Duodenal mucosa (tissue), 2 donors: ENCODE measurements around the gene NCAPG2.
"Not testable (repeated sequence)": the region's sequence is repeated elsewhere in the genome, so short reads cannot be mapped to it uniquely, and the experiment has no call there.

ENCODE experiments used
- H3K27ac ChIP-seq: one replicate; pipeline ENCODE4 v1.7.0; 2013; ENCODE audit warnings: low read depth, low read length
- H3K27me3 ChIP-seq, 2 donors: one replicate each; pipeline ENCODE4 v1.7.0; 2013; ENCODE audit warnings: low read length in 2 of 2, control low read depth in 1 of 2; ENCODE audit not compliant: insufficient read depth in 2 of 2, control insufficient read depth in 1 of 2
- H3K36me3 ChIP-seq, 2 donors: one replicate each; pipeline ENCODE4 v1.7.0; 2013; ENCODE audit warnings: low read length in 2 of 2, control low read depth in 1 of 2; ENCODE audit not compliant: insufficient read depth in 2 of 2, control insufficient read depth in 1 of 2
- H3K4me1 ChIP-seq, 2 donors: one replicate each; pipeline ENCODE4 v1.7.0; 2013; ENCODE audit warnings: low read length in 2 of 2, control low read depth in 1 of 2; ENCODE audit not compliant: insufficient read depth in 2 of 2, control insufficient read depth in 1 of 2
- H3K4me3 ChIP-seq, 2 donors: one replicate each; pipeline ENCODE4 v1.7.0; 2013; ENCODE audit warnings: low read length in 2 of 2, low read depth in 1 of 2
- H3K9ac ChIP-seq, 2 donors: one replicate each; pipeline ENCODE4 v1.7.0; 2013; ENCODE audit warnings: low read length in 2 of 2, low read depth in 1 of 2
- H3K9me3 ChIP-seq, 2 donors: one replicate each; pipeline ENCODE4 v1.7.0; 2013; ENCODE audit warnings: low read length in 2 of 2, control low read depth in 1 of 2; ENCODE audit not compliant: control insufficient read depth in 1 of 2

The NCAPG2 gene

GRCh38 chr7:158647475-158647792, 57.2 kb downstream of the NCAPG2 start:
- peaks cover 10 to 20% of the 10 kb centered on the region in 2 donors for H3K36me3 ChIP-seq
- H3K27ac ChIP-seq, result no peak overlapping the region

GRCh38 chr7:158646766-158647474, 57.7 kb downstream of the NCAPG2 start:
- H3K4me3 ChIP-seq, result no peak overlapping the region
- no peaks in the 10 kb centered on the region for H3K9me3 ChIP-seq
- H3K27me3 ChIP-seq, result no peaks in the 10 kb centered on the region
- no peaks in the 10 kb centered on the region for H3K4me1 ChIP-seq
- H3K9ac ChIP-seq, result no peak overlapping the region
- no peak overlapping the region for H3K27ac ChIP-seq
- peaks cover 10 to 16% of the 10 kb centered on the region in 2 donors for H3K36me3 ChIP-seq

More at GRCh38 chr7:158647475-158647792, 57.2 kb downstream of the NCAPG2 start:
- H3K4me1 ChIP-seq, result no peaks in the 10 kb centered on the region
- H3K9me3 ChIP-seq, result no peaks in the 10 kb centered on the region
- no peak overlapping the region for H3K4me3 ChIP-seq
- H3K27me3 ChIP-seq, result no peaks in the 10 kb centered on the region
- H3K9ac ChIP-seq, result no peak overlapping the region

GRCh38 chr7:158645842-158646241, 58.8 kb downstream of the NCAPG2 start:
- peaks cover 10 to 13% of the 10 kb centered on the region in 2 donors for H3K36me3 ChIP-seq
- no peaks in the 10 kb centered on the region for H3K4me1 ChIP-seq
- H3K4me3 ChIP-seq, result no peak overlapping the region
- no peaks in the 10 kb centered on the region for H3K9me3 ChIP-seq
- H3K9ac ChIP-seq, result no peak overlapping the region
- H3K27ac ChIP-seq, result no peak overlapping the region
- H3K27me3 ChIP-seq, result no peaks in the 10 kb centered on the region

- H3K9me3 ChIP-seq, result no peaks in the 10 kb centered on the region
- H3K4me3 ChIP-seq, result no peak overlapping the region
- no peak overlapping the region for H3K9ac ChIP-seq
- H3K27ac ChIP-seq, result no peak overlapping the region
- no peaks in the 10 kb centered on the region for H3K4me1 ChIP-seq
- H3K36me3 ChIP-seq, result peaks cover 10 to 17% of the 10 kb centered on the region in 2 donors
- H3K27me3 ChIP-seq, result no peaks in the 10 kb centered on the region
Measured at GRCh38 chr7:158642149-158642548, 62.5 kb downstream of the NCAPG2 start.

DNA sequence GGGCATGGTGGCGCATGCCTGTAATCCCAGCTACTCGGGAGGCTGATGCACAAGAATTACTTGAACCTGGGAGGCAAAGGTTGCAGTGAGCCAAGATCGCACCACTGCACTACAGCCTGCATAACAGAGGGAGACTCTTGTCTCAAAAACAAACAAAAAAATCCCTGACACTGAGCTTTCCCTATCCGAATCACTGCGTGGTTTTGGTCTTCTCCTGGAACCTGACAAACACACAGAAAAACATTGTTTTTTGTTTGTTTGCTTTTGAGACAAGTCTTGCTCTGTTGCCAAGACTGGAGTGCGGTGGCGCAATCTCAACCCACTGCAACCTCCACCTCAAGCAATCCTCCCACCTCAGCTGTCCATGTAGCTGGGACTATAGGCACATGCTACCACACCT, 66.6 kb downstream of the NCAPG2 start:
- Histone ChIP-seq H3K9me3 (no peaks in the 10 kb centered on the region), H3K27ac (no peak overlapping the region), H3K36me3 (peaks cover 0 to 5% of the 10 kb centered on the region in 2 donors), H3K4me1 (no peaks in the 10 kb centered on the region), H3K9ac (no peak overlapping the region), H3K4me3 (no peak overlapping the region), H3K27me3 (no peaks in the 10 kb centered on the region)

- Histone ChIP-seq H3K9me3 (no peaks in the 10 kb centered on the region), H3K36me3 (peaks cover 0 to 7% of the 10 kb centered on the region in 2 donors), H3K27me3 (no peaks in the 10 kb centered on the region), H3K4me3 (no peak overlapping the region), H3K4me1 (no peaks in the 10 kb centered on the region), H3K27ac (no peak overlapping the region), H3K9ac (no peak overlapping the region)
Measured at GRCh38 chr7:158633055-158633956, 71.3 kb downstream of the NCAPG2 start.

GRCh38 chr7:158631574-158632195, 72.9 kb downstream of the NCAPG2 start:
- no peak overlapping the region for H3K27ac ChIP-seq
- H3K27me3 ChIP-seq, result no peaks in the 10 kb centered on the region
- H3K9ac ChIP-seq, result no peak overlapping the region
- H3K4me1 ChIP-seq, result no peaks in the 10 kb centered on the region
- H3K9me3 ChIP-seq, result no peaks in the 10 kb centered on the region
- peaks cover 0 to 7% of the 10 kb centered on the region in 2 donors for H3K36me3 ChIP-seq
- H3K4me3 ChIP-seq, result no peak overlapping the region

DNA sequence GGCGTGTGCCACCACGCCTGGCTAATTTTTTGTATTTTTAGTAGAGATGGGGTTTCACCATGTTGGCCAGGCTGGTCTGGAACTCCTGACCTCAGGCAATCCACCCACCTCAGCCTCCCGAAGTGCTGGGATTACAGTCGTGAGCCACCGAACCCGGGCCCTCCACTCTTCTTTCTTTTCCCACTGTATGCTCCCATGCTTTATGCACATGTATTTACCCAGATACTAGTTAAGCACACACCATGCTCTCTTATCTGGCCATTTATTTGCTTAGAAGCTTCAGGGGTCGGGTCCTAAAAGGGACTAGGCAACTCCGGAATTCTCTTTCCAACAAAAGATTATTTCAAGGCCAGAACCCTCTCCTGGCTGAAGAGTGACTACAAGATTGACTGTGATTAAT, 78.3 kb downstream of the NCAPG2 start:
- H3K36me3 ChIP-seq, H3K4me3 ChIP-seq, H3K27me3 ChIP-seq, H3K4me1 ChIP-seq, H3K27ac ChIP-seq, H3K9ac ChIP-seq, H3K9me3 ChIP-seq: not testable (repeated sequence)

- Histone ChIP-seq H3K4me3 (no peak overlapping the region), H3K4me1 (no peaks in the 10 kb centered on the region), H3K36me3 (no peaks in the 10 kb centered on the region), H3K27ac (no peak overlapping the region), H3K9me3 (no peaks in the 10 kb centered on the region), H3K27me3 (no peaks in the 10 kb centered on the region), H3K9ac (no peak overlapping the region)
Measured at GRCh38 chr7:158623241-158623640, 81.4 kb downstream of the NCAPG2 start.

DNA sequence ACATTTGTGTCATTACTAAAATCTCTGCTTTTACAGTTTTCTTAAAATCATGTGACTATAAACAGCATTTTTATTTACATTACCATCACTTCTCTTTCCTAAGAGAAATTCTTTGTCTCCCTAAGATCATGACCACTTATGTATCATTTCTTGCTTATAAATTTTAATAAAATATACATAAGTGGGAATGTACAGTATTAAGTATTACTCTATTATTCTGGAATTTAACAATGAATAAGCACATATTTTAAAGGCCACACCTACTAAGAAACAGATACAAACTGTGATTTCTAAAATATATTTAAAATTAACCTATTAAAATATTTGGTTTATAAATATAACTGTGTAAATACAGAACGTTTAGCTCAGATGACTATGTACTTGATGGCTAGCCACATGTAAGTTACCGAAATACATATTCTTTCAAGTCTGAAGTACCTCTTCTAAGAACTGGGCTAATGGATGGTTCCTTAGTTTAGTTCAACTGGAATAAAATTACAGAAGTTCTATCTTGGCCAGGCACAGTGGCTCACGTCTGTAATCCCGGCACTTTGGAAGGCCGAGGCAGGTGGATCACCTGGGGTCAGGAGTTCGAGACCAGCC, 83.7 kb downstream of the NCAPG2 start:
- Histone ChIP-seq H3K27me3 (no peaks in the 10 kb centered on the region), H3K9ac (no peak overlapping the region), H3K27ac (no peak overlapping the region), H3K4me1 (no peaks in the 10 kb centered on the region), H3K9me3 (no peaks in the 10 kb centered on the region), H3K36me3 (no peaks in the 10 kb centered on the region), H3K4me3 (no peak overlapping the region)
